Measurements from ENCODE around the gene TCF4. TPM values are rescaled to one million over a fixed set of nuclear protein-coding genes. Genes with fewer than 3 reads are reported as not detected.
A peak's percentile ranks its signal among the peaks of the same experiment; 100 is the strongest.

The TCF4 gene
- total RNA-seq, 1 donor from 2014 or later = 77.3 TPM

DNA sequence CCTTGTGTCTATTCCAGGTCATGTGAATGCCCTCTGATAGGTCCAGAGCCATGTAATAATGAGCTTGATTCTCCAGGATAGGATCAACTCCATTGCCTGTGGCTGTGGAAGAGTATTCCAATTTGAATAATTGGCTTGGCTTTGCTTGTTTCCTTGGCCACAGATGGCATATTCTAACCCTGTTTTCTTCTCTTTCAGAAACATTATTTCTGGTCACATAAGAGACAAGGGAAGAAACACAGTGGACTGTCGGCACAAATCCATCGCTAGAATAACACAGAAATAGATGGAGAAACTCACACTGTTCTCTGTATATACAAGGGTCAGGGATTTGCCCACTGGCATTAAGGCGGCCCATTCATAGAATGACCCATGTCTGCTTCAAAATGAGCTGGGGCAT lies 350.3 kb downstream of the TCF4 start:
- no peaks in the 10 kb centered on the region for H3K27me3 Mint-ChIP-seq (ENCODE audit: unreplicated experiment)
- H3K4me1 Mint-ChIP-seq (ENCODE audit: unreplicated experiment) = peaks cover 17% of the 10 kb centered on the region
- no peak overlapping the region for H3K4me3 Mint-ChIP-seq (ENCODE audit: unreplicated experiment)
- TF ChIP-seq, protein P1, sequence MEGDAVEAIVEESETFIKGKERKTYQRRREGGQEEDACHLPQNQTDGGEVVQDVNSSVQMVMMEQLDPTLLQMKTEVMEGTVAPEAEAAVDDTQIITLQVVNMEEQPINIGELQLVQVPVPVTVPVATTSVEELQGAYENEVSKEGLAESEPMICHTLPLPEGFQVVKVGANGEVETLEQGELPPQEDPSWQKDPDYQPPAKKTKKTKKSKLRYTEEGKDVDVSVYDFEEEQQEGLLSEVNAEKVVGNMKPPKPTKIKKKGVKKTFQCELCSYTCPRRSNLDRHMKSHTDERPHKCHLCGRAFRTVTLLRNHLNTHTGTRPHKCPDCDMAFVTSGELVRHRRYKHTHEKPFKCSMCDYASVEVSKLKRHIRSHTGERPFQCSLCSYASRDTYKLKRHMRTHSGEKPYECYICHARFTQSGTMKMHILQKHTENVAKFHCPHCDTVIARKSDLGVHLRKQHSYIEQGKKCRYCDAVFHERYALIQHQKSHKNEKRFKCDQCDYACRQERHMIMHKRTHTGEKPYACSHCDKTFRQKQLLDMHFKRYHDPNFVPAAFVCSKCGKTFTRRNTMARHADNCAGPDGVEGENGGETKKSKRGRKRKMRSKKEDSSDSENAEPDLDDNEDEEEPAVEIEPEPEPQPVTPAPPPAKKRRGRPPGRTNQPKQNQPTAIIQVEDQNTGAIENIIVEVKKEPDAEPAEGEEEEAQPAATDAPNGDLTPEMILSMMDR (IDR thresholded peaks at IDR 0.05) = no peak
- DNase-seq (ENCODE audit: extremely low spot score, unreplicated experiment) = no peak
- H3K36me3 Mint-ChIP-seq (ENCODE audit: unreplicated experiment) = peaks cover 27% of the 10 kb centered on the region
- no peak overlapping the region for H3K27ac Mint-ChIP-seq (ENCODE audit: unreplicated experiment)
- no peaks in the 10 kb centered on the region for H3K9me3 Mint-ChIP-seq (ENCODE audit: unreplicated experiment)

DNA sequence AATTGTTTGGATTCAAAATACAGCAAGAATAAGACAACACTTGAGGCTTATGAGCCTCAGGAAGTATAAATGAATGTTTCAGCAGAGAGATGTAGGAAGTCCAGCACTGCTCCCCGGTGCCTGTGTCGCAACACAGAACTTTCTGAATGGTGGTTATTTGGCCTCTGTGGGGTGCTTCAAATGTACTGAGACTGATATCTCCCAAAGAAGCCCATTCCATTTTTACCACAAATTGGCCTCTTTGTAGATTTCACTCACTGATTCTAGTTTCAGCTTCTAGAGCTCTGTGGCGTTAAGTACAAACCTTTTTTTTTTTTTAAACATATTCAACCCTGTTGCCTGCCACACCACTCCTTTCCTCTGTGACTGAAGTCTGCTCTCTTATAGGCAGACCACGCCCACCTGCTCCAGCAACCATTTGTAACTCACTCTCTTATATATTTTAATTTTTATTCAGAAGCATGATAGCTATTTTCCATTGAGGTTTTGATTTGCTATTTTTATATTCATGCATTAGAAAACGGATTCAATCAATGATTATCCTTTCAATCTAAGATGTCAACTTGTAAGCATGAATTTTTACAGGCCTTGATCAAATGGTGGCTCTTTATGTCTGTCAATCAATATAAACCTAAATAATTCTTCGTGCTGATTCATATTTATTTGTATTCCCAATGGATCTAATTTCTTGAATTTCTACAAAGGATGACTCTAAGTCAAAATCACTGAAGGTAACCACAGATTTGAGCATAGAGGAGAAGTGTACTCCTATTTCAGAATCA lies 351.7 kb downstream of the TCF4 start:
- TF ChIP-seq, protein P1 (IDR thresholded peaks at IDR 0.05) = no peak
- Mint-ChIP-seq H3K36me3 (ENCODE audit: unreplicated experiment) (peaks cover 33% of the 10 kb centered on the region), H3K27me3 (ENCODE audit: unreplicated experiment) (no peaks in the 10 kb centered on the region), H3K4me3 (ENCODE audit: unreplicated experiment) (no peak overlapping the region), H3K27ac (ENCODE audit: unreplicated experiment) (no peak overlapping the region), H3K4me1 (ENCODE audit: unreplicated experiment) (peaks cover 17% of the 10 kb centered on the region), H3K9me3 (ENCODE audit: unreplicated experiment) (no peaks in the 10 kb centered on the region)
- DNase-seq (ENCODE audit: extremely low spot score, unreplicated experiment) = no peak

DNA sequence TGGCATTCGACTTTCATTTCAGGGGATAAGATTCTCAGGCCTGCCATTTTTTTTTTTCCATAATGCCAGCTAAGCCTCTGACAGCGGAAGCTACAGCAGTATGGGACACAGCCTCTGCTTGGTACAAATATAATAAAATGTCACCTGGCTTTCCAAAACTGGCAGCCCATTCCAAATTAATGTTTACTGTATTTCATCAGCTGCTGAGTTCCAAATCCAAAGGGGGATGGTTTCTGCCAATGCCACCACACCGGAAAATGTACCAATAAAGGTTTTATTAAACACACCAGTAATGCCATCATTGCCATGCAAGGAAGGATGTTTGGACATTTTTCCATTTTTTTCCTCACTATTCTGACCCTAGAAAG lies 352.9 kb downstream of the TCF4 start:
- H3K36me3 Mint-ChIP-seq (ENCODE audit: unreplicated experiment) = peaks cover 35% of the 10 kb centered on the region
- no peak for DNase-seq (ENCODE audit: extremely low spot score, unreplicated experiment)
- H3K4me3 Mint-ChIP-seq (ENCODE audit: unreplicated experiment) = no peak overlapping the region
- TF ChIP-seq, protein P1 (IDR thresholded peaks at IDR 0.05) = no peak
- H3K27me3 Mint-ChIP-seq (ENCODE audit: unreplicated experiment) = no peaks in the 10 kb centered on the region
- H3K27ac Mint-ChIP-seq (ENCODE audit: unreplicated experiment) = no peak overlapping the region
- no peaks in the 10 kb centered on the region for H3K9me3 Mint-ChIP-seq (ENCODE audit: unreplicated experiment)
- H3K4me1 Mint-ChIP-seq (ENCODE audit: unreplicated experiment) = peaks cover 15% of the 10 kb centered on the region

DNA sequence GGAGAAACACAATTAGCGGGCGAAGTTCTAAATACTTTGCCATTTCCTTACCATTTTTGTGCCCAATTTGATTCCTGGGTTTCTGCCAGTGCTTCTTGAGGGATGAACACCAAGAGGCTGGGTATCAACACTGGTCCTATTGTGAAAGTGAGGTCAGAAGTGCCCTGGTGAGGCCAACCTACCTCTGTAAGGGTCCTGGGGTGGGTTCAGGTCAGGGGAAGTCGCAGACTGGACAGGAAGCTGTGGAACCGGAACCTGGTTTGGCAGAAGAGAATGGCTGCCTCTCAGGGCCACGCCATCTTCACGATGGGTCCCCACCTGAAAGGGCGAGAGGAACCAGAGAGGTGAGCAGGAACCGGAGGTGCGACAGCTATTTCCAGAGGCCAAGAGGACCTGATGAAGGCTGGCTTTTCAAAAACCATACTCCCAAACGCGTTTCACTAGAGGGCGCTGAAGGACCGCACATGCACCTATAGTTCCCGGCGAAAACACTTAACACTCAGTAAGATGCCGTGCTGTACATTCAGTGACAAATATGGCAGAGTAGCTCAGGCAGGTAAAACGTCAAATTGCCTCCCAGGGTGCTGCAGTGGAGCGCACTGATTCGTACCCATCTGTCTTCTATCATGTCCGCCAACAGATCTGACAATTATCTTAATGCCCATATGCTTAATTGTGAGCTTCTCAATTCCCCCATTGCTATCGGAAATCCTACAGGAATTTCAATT lies 353.5 kb downstream of the TCF4 start:
- no peaks in the 10 kb centered on the region for H3K27me3 Mint-ChIP-seq (ENCODE audit: unreplicated experiment)
- peak; percentile 88 for DNase-seq (ENCODE audit: extremely low spot score, unreplicated experiment)
- H3K4me3 Mint-ChIP-seq (ENCODE audit: unreplicated experiment) = peak overlapping the region; percentile 46
- H3K36me3 Mint-ChIP-seq (ENCODE audit: unreplicated experiment) = peaks cover 39% of the 10 kb centered on the region
- no peaks in the 10 kb centered on the region for H3K9me3 Mint-ChIP-seq (ENCODE audit: unreplicated experiment)
- TF ChIP-seq, protein P1 (IDR thresholded peaks at IDR 0.05) = peak; percentile 91
- H3K4me1 Mint-ChIP-seq (ENCODE audit: unreplicated experiment) = peaks cover 15% of the 10 kb centered on the region
- no peak overlapping the region for H3K27ac Mint-ChIP-seq (ENCODE audit: unreplicated experiment)

DNA sequence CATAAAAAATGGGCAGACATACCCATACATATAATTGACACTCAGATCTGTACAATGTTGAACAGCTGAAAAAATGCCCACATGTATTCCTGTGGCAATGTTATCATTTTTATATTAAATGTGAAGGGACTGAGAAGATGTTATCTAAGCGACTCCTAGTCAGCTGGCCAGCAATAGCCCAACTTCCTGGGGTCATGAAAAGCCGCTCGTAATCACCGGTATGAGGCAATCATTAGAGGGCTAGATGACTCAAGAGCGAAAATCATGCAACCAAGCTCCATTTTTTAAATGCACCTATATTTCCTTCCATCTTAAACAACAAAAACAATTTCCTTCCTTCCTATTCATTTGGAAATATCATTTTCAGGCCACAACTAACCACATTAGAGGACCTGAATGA lies 354.1 kb downstream of the TCF4 start:
- no peaks in the 10 kb centered on the region for H3K27me3 Mint-ChIP-seq (ENCODE audit: unreplicated experiment)
- H3K9me3 Mint-ChIP-seq (ENCODE audit: unreplicated experiment) = no peaks in the 10 kb centered on the region
- no peak for DNase-seq (ENCODE audit: extremely low spot score, unreplicated experiment)
- H3K27ac Mint-ChIP-seq (ENCODE audit: unreplicated experiment) = no peak overlapping the region
- TF ChIP-seq, protein P1 (IDR thresholded peaks at IDR 0.05) = no peak
- H3K4me3 Mint-ChIP-seq (ENCODE audit: unreplicated experiment) = no peak overlapping the region
- H3K36me3 Mint-ChIP-seq (ENCODE audit: unreplicated experiment) = peaks cover 42% of the 10 kb centered on the region
- peaks cover 15% of the 10 kb centered on the region for H3K4me1 Mint-ChIP-seq (ENCODE audit: unreplicated experiment)

All from osteocyte (in vitro differentiated cells).